ENCODE data around the gene MGAT1.

Gene MGAT1

DNA sequence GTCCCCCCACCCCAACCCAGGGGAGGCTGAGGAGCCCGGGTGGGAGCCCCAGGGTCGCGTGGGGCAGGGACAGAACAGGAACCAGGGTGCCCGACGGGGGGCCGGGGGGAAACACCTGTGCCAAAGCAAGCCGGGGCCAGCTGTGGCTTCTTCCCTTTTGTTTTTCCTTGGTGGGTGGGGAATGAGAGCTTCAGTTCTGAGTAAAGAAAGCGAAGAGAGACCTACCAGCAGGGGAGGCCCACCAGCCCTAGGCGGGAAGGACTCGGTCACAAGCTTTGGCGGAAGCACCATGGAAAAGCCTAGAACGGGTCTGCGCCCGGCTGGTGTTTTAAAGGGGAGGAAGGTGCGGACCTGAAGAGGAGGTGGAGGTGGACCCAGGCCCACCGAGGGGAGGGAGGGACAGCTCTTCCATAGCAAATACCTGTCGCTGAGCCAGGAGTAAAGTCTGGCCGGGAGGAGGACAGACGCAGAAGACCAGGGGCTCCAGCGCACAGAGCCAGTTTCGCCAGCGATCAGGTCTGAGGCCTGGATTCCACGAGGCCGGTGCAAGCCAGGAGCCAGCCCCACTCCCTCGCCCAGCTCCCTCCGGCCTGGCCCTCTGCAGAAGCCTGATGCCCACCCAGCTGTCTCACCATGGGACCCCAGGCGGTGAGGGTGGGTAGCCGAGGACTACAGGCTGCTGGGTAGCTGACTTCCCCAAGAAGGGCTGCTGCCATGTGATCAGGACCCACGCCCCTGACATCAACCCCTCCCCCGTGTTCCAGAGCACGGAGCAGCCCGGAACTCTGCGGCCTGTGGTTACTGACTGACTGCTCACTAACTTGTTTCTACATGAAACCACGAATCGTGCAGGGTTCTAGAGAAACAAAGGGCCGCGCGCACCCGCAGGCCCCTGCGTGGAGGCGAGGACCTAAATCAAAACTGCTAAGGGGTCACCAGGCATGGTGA, 849 bp upstream of the MGAT1 start:
- H3K9ac ChIP-seq (ENCODE audit: insufficient read length, low read depth), result peak overlapping the region; percentile 74
- H3K4me3 ChIP-seq (ENCODE audit: insufficient read length, low read depth), result peak overlapping the region; percentile 21
- no peak for DNase-seq (ENCODE audit: low read depth, low spot score)
- H3K4me1 ChIP-seq (ENCODE audit: insufficient read depth, insufficient read length), result peaks cover 14% of the 10 kb centered on the region
- TF ChIP-seq SUZ12 (IDR thresholded peaks at IDR 0.05; ENCODE audit: extremely low read depth, insufficient read depth, insufficient read length), result no peak
- no peak for TF ChIP-seq ZNF274 (IDR thresholded peaks at IDR 0.05; ENCODE audit: low read depth, low read length)
- TF ChIP-seq YY1 (IDR thresholded peaks at IDR 0.05; ENCODE audit: insufficient read depth, insufficient read length), result no peak
- no peaks in the 10 kb centered on the region for H3K9me3 ChIP-seq (ENCODE audit: insufficient read depth, low read length)
- H3K27me3 ChIP-seq (ENCODE audit: insufficient read depth, insufficient read length), result no peaks in the 10 kb centered on the region
- peaks cover 58% of the 10 kb centered on the region for H3K36me3 ChIP-seq (ENCODE audit: insufficient read depth, insufficient read length, low read length)

DNA sequence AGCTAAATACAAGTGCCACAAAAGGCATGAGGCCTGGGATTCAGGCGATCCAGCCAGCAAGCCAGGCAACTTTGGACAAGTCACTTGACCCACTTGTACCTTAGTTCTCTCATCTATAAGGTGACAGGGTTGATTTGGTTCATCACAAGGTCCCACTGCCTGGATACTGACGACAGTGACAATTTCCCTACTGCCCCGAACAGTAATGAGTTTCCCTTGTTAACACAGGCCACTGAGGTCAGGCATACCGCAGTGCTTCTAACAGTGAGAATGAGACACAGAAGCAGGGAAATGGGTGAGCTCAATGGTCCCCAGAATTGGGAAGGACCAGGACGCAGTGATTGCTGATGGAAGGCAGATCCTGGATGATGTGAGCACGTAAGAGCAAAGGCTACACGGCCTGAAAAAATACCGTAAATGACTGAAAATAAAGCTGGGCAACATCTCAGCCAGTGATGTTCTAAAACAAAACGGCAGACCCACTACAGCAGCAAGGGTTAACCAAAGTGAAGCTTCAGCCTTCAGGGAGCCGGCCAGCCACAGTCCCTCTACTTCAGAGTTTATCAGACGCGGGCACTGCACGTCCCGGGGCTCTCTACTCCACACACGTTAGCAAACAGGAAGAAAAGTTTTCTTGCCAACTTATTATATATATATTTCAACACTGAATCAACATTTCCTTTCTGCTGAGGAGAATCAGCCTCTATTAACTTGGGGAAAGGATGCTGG, 846 bp downstream of the MGAT1 start:
- no peak for DNase-seq (ENCODE audit: low read depth, low spot score)
- no peaks in the 10 kb centered on the region for H3K9me3 ChIP-seq (ENCODE audit: insufficient read depth, low read length)
- H3K4me1 ChIP-seq (ENCODE audit: insufficient read depth, insufficient read length), result peaks cover 14% of the 10 kb centered on the region
- TF ChIP-seq ZNF274 (IDR thresholded peaks at IDR 0.05; ENCODE audit: low read depth, low read length) (no peak), SUZ12 (IDR thresholded peaks at IDR 0.05; ENCODE audit: extremely low read depth, insufficient read depth, insufficient read length) (no peak), YY1 (IDR thresholded peaks at IDR 0.05; ENCODE audit: insufficient read depth, insufficient read length) (no peak)
- peak overlapping the region; percentile 89 for H3K4me3 ChIP-seq (ENCODE audit: insufficient read length, low read depth)
- H3K9ac ChIP-seq (ENCODE audit: insufficient read length, low read depth), result peak overlapping the region; percentile 93
- H3K36me3 ChIP-seq (ENCODE audit: insufficient read depth, insufficient read length, low read length), result peaks cover 52% of the 10 kb centered on the region
- H3K27me3 ChIP-seq (ENCODE audit: insufficient read depth, insufficient read length), result no peaks in the 10 kb centered on the region

DNA sequence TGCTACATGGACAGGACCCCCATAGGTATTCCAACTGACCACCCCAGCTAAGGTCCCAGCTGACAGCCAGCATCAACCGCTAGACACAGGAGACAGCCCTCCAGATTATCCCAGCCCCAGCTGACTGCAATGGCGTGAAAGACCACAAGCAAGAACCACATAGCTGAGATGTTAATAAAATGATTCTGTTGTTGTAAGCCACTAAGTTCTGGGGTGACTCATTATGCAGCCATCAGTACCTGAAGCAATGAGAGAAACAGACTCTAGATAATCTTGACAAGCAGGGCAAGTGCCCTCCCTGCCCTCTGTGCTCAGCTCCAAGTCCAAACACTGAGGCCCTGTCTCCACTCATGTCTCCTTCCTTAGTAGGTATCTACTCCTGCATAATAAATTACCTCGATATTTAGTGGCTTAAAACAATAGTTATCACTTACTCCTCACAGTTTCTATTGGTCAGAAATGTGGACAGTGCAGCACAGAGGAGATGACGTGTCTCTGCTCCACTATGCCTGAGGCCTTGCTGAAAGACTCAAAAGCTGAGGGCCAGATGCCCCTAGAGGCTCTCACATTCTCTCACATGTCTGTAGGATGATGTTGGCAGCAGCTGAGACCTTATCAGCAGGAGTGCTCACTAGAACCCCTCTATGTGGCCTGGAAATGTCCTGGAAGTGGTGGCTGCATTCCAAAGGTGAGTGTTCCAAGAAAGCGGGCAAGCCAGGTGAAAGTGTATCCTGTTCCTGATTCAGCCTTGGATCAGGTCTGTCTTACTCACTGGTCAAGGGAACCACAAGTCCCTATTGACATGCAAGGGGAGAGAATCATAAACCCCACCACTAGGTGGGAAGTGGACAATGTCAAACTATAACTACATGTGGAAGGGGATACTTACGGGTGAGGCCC, 2.5 kb downstream of the MGAT1 start:
- no peaks in the 10 kb centered on the region for H3K9me3 ChIP-seq (ENCODE audit: insufficient read depth, low read length)
- DNase-seq (ENCODE audit: low read depth, low spot score), result no peak
- TF ChIP-seq SUZ12 (IDR thresholded peaks at IDR 0.05; ENCODE audit: extremely low read depth, insufficient read depth, insufficient read length) (no peak), ZNF274 (IDR thresholded peaks at IDR 0.05; ENCODE audit: low read depth, low read length) (no peak), YY1 (IDR thresholded peaks at IDR 0.05; ENCODE audit: insufficient read depth, insufficient read length) (no peak)
- peaks cover 56% of the 10 kb centered on the region for H3K36me3 ChIP-seq (ENCODE audit: insufficient read depth, insufficient read length, low read length)
- H3K4me1 ChIP-seq (ENCODE audit: insufficient read depth, insufficient read length), result peaks cover 14% of the 10 kb centered on the region
- H3K4me3 ChIP-seq (ENCODE audit: insufficient read length, low read depth), result no peak overlapping the region
- H3K27me3 ChIP-seq (ENCODE audit: insufficient read depth, insufficient read length), result no peaks in the 10 kb centered on the region
- H3K9ac ChIP-seq (ENCODE audit: insufficient read length, low read depth), result no peak overlapping the region

DNA sequence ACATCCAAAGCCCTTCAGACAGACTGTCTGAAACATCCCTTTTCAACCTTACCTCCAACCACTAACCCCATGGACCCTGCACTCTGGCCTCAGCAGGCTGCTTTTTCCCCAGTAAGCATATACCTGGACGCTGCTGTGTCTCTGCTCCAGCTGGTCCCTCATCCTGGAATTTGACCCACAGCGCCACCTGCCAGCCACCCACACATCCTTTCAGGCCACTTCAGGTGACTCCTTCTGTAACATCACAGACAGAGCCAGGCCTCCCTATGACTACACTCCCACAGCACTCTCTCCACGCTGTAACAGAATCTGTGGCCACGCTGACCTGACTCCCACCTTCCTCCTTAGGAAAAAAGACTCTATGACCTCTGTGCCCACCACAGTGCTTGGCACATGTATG, 3.4 kb downstream of the MGAT1 start:
- Histone ChIP-seq H3K36me3 (ENCODE audit: insufficient read depth, insufficient read length, low read length) (peaks cover 49% of the 10 kb centered on the region), H3K4me3 (ENCODE audit: insufficient read length, low read depth) (no peak overlapping the region), H3K27me3 (ENCODE audit: insufficient read depth, insufficient read length) (no peaks in the 10 kb centered on the region), H3K9ac (ENCODE audit: insufficient read length, low read depth) (no peak overlapping the region), H3K9me3 (ENCODE audit: insufficient read depth, low read length) (no peaks in the 10 kb centered on the region), H3K4me1 (ENCODE audit: insufficient read depth, insufficient read length) (peaks cover 12% of the 10 kb centered on the region)
- no peak for TF ChIP-seq YY1 (IDR thresholded peaks at IDR 0.05; ENCODE audit: insufficient read depth, insufficient read length)
- no peak for TF ChIP-seq ZNF274 (IDR thresholded peaks at IDR 0.05; ENCODE audit: low read depth, low read length)
- no peak for TF ChIP-seq SUZ12 (IDR thresholded peaks at IDR 0.05; ENCODE audit: extremely low read depth, insufficient read depth, insufficient read length)
- no peak for DNase-seq (ENCODE audit: low read depth, low spot score)

DNA sequence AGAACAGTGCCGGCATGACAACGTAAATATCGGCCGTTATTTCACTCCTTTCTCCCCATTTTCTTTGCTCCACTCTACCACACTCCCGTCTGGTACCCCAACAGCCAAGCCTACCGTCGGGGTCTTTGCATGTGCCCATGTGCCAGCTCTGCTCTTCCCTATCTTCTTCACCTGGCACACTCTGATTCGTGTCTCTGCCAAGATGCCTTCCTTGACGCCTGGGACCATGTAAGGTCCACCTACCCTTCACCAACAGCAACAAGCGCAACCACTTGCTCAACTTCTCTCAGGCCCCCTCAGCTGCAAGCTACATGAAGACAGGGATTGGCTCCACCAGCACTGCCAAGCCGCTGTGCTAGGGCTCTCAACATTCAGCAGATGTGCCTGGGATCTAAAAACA, 4.4 kb downstream of the MGAT1 start:
- Histone ChIP-seq H3K9ac (ENCODE audit: insufficient read length, low read depth) (no peak overlapping the region), H3K27me3 (ENCODE audit: insufficient read depth, insufficient read length) (no peaks in the 10 kb centered on the region), H3K4me3 (ENCODE audit: insufficient read length, low read depth) (no peak overlapping the region), H3K36me3 (ENCODE audit: insufficient read depth, insufficient read length, low read length) (peaks cover 49% of the 10 kb centered on the region), H3K9me3 (ENCODE audit: insufficient read depth, low read length) (no peaks in the 10 kb centered on the region), H3K4me1 (ENCODE audit: insufficient read depth, insufficient read length) (peaks cover 5% of the 10 kb centered on the region)
- TF ChIP-seq SUZ12 (IDR thresholded peaks at IDR 0.05; ENCODE audit: extremely low read depth, insufficient read depth, insufficient read length), result no peak
- no peak for TF ChIP-seq ZNF274 (IDR thresholded peaks at IDR 0.05; ENCODE audit: low read depth, low read length)
- TF ChIP-seq YY1 (IDR thresholded peaks at IDR 0.05; ENCODE audit: insufficient read depth, insufficient read length), result no peak
- no peak for DNase-seq (ENCODE audit: low read depth, low spot score)

DNA sequence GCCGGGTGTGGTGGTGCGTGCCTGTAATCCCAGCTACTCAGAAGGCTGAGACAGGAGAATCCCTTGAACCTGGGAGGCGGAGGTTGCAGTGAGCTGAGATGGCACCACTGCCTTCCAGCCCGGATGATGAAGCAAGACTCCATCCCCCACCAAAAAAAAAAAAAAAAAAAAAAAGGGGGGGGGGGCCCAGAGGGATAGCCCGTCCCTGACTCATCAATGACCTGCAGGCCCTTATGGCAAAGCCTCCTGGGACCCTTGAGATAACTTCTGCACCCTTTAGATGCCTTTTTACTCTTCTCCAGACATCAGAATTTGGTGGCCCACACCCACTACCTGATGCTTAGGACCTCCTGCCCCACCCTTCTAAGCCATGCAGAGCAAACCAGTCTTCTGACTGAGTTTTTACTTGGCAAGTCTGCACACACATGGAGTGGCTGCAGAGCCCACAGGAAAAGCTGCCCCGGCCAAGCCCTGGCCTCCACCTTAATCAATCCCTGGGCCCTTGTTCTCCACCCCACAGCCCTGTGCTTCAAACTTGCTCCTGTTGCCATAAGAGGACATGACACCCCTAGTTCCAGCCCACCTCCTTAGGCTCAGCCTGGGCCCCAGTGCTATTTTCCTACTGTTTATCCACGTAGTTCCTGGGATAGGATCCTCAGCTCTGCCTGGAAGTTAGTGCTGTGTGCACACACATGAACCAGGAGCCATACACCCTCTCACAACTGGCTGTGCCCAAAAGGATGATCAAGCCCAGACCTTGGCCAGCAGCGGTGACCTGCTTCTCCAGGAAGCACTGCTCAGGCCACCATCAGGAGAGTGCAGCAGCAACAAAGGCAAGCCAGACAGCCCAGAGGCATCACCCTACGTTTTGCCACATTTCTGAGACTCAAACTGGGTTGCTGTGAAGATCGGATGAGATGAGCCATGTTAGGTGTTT, 5.1 kb downstream of the MGAT1 start:
- no peaks in the 10 kb centered on the region for H3K27me3 ChIP-seq (ENCODE audit: insufficient read depth, insufficient read length)
- peaks cover 5% of the 10 kb centered on the region for H3K4me1 ChIP-seq (ENCODE audit: insufficient read depth, insufficient read length)
- no peak overlapping the region for H3K9ac ChIP-seq (ENCODE audit: insufficient read length, low read depth)
- DNase-seq (ENCODE audit: low read depth, low spot score), result no peak
- TF ChIP-seq YY1 (IDR thresholded peaks at IDR 0.05; ENCODE audit: insufficient read depth, insufficient read length), result no peak
- TF ChIP-seq ZNF274 (IDR thresholded peaks at IDR 0.05; ENCODE audit: low read depth, low read length), result no peak
- no peak for TF ChIP-seq SUZ12 (IDR thresholded peaks at IDR 0.05; ENCODE audit: extremely low read depth, insufficient read depth, insufficient read length)
- no peaks in the 10 kb centered on the region for H3K9me3 ChIP-seq (ENCODE audit: insufficient read depth, low read length)
- H3K36me3 ChIP-seq (ENCODE audit: insufficient read depth, insufficient read length, low read length), result peaks cover 54% of the 10 kb centered on the region
- no peak overlapping the region for H3K4me3 ChIP-seq (ENCODE audit: insufficient read length, low read depth)

All from NT2/D1 (cell line).